Activated CD4-positive, alpha-beta T cell treated with anti-CD3 and anti-CD28 coated beads, Interleukin-2, amount 50 U/mL, for 48 hours (primary cell): ENCODE results near the gene USP37.

Source experiments
- DNase-seq, 2 experiments: peaks; one replicate each; pipeline ENCODE4 v3.0.0-alpha.2; 2020

The USP37 gene

GRCh38 chr2:218400930-218401881 is 166.9 kb downstream of the USP37 start:
- no peak for DNase-seq
